GM18951 (cell line): ENCODE measurements around the gene OSM.

ENCODE experiments used
- POLR2A ChIP-seq: IDR thresholded peaks from 4 replicates; pipeline ENCODE4 v1.6.1; 2011; ENCODE audit warnings: mild to moderate bottlenecking; ENCODE audit not compliant: insufficient read length, insufficient read depth; ENCODE audit errors: extremely low read depth
- in situ Hi-C: fragments of 300-500 bp; cut with MboI; formaldehyde crosslinking; loops from one replicate; pipeline ENCODE4 v1.12.0; 2022; ENCODE audit warnings: low sequenced_read_pairs, mixed read lengths, inconsistent platforms; ENCODE audit not compliant: unreplicated experiment

Gene OSM

DNA sequence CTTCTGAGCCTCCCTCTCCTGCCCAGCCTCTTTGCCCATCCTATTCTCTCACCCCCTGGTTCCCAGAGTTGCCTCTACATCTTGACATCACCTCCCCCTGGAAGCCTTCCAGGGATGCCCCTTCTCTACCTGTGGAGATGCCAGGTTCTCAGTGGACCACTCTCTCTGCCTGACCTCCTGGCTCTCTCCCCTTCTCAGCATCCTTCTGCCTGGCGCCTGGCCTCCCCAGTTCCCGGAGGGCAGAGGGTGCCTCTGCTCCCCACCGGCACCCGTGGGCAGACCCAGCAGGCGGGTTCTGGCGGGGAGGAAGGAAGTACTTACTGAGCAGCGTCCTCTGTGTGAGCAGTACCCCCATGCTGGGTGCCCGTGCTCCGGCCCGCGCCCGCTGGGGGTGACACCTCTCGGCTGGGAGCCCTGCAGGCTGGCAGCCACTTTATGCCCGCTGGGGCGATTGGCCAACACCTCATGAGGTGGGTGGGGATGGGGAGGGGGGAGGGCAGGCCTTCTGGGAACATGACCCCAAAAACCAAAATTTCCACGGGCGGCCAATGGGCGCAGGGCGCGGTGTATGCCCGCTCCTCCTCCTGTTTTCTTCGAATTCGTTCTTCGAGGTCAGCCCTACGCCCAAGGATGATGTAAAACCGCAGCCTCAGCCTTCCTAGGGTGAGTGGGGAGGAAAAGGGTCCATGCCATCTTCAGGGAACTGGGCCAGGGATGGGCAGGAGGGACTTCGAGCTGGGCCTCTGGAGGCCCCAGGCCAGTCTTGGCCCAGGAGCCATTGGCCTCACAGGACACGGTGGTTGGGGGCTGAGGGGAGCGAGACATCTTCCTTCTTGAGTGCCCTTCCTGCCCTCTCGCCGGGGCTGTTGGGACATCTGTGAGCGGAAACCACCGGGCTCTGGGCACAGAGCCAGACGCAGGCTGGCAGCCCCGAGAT, at the start of gene OSM:
Gene OSM (minus strand): TSS at position 407 of the 937 bp plus-strand sequence. CDS start 52 bp downstream, at position 355.
- TF ChIP-seq POLR2A = peak; percentile 20
- in situ Hi-C loops = loop anchor here (10.0 kb wide), 1 partner anchor 118 kb away; the partner anchor contains the start of gene RNF215

DNA sequence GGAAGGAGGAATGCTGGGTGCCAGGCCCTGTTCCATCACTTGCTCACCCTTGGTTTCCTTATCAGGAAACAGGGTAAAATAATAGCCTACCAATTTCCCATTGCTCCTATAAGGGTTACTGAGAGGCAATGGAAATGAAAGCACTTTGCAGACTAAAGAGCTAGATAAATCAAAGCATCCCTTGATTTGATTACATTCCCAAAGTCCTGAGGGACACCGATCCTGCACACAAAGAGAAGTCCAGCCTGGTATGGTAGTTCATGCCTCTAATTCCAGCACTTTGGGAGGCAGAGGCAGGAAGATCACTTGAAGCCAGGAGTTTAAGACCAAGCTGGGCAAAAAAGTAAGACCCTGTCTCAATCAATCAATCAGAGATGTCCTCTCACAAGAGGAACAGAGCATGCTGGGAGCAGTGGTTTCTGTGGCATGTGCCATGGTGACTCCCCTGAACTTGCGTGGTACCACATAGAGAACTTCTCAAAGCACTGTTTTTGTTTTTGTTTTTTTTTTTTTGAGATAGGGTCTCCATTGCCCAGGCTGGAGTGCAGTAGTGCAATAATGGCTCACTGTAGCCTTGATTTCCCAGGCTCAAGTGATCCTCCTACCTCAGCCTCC, 49.4 kb upstream of the OSM start:
- in situ Hi-C loops = no loop called here
- TF ChIP-seq POLR2A = no peak

DNA sequence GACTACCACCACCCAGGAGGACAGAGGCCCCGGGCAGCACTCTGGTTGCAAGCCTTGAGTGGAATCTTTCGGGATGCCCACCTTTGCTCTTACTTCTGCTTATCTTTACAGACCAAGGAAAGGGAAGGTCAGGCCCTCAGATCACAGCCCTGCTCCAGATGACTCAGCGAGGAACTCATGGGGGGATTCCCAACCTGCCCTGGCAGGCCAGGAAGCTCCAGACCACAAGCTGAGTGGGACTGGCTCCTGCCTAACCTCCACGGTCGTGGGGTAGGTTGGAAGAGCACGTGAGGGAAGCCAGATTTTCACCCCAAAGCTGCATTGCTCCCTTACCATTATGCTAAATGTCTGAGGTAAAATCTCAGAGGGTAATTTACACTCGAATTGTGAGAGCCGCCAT, 48.3 kb upstream of the OSM start:
- in situ Hi-C loops = no loop called here
- TF ChIP-seq POLR2A = no peak

DNA sequence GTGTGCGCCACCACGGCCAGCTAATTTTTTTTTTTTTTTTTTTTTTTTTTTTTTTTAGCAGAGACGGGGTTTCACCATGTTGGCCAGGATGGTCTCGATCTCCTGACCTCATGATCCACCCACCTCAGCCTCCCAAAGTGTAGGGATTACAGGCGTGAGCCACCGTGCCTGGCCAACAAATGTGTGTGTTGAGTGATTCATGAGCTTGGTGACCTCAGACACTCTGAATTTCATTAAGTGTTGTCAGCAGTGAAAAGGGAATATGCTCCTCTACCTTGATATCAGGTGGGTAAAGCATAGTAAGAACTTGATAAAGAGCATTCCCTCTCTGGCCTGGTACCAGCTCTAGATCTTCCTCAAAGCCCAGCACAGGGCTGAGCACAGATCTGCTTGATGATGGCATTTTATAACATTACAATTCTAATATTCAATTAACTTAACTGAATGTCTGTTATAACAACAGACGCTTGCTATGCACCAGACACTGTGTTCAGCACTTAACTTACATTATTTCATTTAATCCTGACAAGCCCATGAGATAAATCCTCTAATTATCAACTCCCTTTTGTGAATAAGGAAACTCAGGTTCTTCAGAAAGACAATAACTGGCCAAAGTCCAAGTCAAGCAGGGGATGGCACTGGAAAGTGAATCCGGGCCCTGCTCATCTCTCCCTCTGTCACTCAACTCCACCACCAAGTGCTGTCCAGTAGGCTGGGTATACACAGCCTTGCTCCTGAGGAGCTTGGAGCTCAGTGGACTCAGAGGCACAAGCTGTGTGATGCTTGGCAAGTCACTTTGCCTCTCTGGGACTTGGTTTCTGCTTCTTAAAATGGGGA, 47.1 kb upstream of the OSM start:
- TF ChIP-seq POLR2A = no peak
- in situ Hi-C loops = no loop called here

DNA sequence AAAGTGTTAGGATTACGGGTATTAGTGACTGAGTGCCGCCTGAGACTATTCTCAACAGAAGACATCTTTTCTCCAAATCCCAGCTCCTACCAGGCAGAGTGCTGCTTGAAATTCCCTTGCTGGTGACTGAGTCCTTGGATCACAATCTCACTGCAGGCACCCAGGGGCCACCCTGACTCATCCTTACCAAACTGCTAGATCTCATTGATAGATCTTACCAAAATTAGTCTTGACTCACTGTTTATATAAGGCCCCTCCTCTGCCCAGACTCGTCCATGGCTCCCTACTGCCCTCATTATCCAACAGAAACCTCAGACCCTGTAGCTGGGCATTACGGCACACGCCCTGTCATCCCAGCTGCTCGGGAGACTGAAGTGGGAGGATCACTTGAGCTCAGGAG, 45.4 kb upstream of the OSM start:
- TF ChIP-seq POLR2A = no peak
- in situ Hi-C loops = no loop called here

DNA sequence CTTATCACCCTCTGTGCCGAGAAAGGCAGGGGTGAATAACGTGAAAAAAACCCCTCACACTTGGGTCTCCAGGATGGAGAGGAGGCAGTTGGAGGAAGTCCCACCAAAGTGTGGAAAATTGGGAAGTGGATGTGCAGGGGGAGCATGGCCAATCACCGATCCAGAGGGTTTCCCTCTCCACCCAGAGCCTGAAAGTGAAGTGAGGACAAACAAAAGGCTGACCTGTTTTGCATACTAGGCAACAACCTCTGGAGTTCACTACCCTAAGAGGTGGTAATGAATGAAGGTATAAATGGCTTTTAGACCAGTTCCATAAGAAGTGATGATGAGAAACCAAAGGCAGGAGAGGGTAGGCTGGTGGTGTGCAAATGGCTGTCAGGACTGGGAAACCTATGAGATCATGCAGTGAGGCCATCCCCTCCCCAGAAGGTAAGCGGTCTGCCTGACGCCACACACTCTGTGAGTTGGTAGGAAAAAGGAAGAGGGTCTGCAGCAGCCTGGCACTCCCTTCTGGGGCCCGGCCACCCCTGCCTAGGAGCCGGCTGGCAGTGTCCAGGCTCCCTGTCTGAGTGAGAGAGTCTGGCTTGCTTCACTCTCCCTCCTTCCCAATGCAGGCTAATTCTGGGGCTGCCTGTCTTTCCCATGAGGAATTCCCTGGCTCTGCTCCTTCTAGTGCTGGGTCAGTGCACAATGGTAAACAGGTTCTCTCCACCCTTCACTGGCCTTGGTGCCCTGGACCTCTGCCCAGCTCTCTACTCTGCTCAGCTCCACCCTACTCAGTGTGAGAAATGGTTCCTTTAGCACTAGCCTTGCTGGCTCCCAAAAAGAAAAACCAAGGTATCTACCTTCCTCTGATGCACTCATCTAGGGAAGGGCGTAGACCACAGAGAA, 44.5 kb upstream of the OSM start:
- in situ Hi-C loops = no loop called here

DNA sequence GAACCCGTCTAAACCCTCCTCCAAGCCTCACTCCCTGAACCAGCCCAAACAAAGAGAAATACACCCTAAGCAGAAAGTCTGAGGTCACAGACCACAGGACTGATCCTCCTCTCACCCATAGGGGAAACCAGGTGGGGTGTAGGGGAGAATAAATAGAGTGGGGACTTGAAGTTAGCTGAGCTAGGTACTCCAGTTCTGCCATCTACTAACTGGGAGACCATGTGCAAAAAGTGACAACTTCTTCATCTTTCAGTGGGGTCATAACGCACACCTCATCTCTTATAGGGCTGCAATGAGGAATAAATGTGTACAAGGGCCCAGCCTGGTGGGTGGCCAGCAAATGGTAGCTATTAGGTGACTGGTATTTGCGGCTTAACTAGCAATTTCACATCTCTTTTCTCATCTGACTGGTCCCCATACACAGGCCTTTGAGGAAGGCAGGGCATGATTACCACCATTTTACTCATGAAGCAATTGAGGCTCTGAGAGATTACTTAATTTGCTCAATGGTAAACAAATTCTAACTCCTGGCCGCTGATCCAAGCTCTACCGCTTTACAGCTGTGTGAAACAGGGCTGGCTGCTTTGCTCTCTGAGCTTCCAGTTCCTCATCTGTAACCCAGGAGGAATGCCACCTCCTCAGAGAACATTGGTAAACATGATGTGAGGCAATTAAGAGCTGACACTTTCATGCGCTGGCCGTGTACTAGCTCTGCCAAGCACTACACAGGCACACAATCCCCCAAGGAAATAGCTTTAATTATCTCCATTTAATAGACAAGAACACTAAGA, 43.5 kb upstream of the OSM start:
- no peak for TF ChIP-seq POLR2A
- in situ Hi-C loops = no loop called here

More for the DNA sequence above, 44.5 kb upstream of the OSM start:
- no peak for TF ChIP-seq POLR2A

DNA sequence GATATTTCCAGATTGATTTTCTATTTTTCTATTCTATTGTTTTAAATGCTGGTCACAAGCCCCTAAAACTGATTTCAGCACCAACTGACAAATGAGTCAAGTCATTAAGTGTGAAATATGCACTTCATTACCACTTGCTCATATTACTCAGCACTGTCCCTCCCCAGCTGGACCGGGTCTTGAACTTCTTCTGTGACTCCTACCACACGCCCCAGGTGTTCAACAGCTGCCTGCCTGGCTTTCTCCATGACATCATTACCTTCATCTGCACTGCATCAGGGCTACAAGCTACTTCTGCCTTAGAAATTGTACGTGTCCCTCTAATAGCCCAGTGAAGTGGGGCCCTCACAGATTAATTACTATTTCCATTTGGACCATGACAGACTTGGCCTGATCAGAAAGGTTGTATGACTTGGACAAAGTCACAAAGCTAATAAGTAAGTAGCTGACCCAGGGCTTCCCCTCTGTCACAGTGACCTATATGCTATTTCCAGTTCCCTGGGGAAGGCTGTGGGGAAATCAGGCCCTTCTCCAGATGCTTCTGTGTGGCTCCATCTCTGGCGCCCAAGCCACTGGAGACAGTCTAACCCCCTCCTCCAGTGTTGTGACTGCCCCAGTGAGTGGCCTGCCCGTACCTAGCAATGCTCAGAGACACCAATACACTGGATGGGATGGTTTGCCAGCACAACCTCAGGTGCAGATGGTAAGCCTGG, 42.0 kb upstream of the OSM start:
- in situ Hi-C loops = no loop called here
- TF ChIP-seq POLR2A = no peak

DNA sequence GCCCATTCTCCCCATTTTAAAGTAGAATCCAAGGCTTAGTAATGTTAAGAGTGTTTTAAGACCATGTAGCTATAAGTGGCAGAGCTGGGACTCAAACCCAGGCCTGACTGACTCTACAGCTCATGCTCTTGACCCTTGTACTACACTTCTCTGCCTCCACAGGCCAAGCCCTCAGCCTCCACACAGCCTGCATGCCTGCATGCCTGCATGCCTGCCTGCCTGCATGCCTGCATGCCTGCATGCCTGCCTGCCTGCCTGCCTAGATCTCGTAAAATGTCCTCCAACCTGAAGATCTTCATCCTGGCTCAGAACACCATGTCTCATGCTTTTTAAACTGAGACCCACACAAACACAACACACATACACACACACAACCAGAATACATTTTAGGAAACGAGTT, 41.4 kb upstream of the OSM start:
- TF ChIP-seq POLR2A = no peak
- in situ Hi-C loops = no loop called here

DNA sequence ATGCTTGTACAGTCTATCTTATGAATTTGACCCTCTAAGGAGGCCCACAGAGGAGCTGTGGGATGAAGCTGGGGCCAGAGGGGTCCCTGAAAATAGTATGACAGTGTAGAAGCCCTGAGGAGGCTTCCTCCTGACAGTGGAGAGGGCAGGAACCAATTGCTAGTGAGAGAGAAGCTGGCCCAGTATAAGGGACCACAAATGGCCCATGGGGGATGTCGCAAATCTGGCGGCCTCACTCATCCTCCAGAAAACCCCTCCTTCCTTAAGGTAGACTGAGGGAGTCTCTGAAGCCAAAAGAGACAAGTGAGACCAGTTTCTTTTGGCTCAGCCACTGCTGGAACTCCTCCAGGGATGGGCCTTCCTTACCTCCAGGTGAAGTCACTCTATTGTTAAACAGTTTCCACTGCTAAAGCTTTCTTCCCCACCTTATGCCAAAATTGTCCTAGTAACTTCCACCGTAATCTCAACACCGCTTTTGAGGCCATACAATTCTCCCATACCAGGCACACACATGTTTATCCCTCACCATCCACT, 40.5 kb upstream of the OSM start:
- in situ Hi-C loops = no loop called here
- TF ChIP-seq POLR2A = no peak

DNA sequence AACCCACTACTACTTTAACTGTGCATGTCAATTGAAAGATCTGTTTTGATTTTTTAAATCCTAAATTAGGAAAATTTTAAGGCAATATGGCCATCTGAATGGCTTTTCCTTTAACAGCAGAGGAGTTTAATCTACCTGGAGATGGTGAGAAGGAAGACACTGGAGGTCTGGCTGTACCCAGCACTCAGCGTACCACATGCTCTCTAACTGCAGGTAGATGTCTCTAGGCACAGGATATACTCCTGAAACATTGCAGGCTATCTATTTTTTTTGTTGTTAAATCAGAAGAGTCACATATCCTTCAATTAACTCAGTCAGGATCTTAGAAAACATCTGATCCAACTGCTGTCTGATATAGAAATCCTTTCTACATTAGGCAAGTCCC, 40.0 kb upstream of the OSM start:
- no peak for TF ChIP-seq POLR2A
- in situ Hi-C loops = no loop called here
